GM15510 (cell line): ENCODE measurements around the gene SCN1B.

Experiments
- POLR2A ChIP-seq: IDR thresholded peaks from 3 replicates; pipeline ENCODE4 v1.6.1; 2011; ENCODE audit warnings: borderline replicate concordance; ENCODE audit not compliant: insufficient read length; ENCODE audit errors: extremely low read depth

SCN1B gene

DNA sequence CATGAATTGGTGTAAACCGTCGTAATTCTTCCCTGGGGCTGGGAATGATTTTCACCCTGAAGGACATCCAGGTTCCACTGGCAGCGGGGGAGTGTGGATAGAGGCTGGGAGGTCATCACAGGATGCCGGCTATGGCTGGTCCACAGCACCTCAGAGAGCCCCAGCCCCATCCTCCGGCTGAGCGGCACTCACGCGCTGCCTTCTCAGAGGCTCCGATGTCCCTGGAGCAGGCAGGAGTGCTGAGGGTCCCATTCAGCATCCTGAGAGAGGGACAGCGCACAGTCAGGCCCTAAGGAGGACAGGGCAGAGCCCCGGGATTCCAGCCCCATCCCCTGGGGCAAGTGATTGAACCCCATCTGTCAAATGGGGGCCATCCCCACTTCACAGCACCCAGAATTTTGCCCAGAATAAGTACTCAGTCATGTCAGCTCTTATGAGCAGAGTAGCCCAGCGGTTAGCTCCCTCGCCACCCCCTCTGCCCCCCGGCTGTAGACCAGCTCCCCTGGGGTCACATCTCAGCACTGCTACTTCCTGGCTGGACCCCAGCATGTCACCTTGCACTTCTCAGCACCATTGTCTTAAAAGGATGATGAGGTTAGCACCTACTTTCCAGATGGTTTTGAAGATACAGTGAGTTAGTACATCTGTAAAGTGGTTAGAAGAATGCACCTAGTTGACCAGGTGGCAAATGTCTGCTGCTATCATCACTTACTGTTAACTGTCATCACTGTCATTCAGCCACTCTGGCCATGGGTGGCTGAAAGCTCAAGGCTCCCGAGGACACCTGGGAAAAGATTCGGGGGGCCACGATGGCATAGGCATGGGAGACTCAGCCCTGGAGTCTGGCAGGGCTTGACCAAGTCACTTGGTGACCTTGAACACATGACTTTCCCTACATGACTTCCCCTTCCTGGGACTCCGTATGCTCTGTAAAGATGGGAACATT lies 18.3 kb upstream of the SCN1B start:
- no peak for TF ChIP-seq POLR2A

DNA sequence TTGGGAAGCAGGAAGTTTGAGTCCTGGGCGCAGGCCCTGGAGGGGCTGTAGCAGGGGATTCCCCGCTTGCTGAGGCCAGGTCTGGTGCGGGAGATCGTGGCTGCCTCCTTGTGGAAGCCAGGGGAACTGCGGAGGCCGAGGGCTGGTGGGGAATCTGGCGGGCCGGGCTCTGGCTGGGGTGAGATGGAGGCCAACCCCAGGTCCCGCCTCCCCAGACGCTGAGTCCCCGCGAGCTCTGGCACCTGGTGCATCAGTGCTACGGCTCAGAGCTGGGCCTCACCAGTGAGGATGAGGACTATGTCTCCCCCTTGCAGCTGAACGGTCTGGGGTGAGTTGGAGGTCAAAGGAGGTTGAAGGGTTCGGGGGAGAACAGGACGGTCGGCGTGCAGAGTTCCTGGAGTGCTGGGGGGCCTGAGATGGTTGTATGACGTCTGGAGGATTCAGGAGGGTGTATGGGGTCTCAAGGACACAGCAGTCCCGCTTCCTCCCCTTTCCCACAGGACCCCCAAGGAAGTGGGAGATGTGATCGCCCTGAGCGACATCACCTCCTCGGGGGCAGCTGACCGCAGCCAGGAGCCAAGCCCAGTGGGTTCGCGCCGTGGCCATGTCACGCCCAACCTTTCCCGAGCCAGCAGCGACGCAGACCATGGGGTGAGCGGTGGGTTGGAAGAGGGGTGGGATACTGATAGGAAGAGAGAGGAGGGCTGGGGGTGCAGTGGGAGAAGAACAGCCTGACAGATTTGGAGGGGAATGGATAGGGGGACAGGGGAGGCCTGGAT lies 17.0 kb upstream of the SCN1B start:
- no peak for TF ChIP-seq POLR2A

DNA sequence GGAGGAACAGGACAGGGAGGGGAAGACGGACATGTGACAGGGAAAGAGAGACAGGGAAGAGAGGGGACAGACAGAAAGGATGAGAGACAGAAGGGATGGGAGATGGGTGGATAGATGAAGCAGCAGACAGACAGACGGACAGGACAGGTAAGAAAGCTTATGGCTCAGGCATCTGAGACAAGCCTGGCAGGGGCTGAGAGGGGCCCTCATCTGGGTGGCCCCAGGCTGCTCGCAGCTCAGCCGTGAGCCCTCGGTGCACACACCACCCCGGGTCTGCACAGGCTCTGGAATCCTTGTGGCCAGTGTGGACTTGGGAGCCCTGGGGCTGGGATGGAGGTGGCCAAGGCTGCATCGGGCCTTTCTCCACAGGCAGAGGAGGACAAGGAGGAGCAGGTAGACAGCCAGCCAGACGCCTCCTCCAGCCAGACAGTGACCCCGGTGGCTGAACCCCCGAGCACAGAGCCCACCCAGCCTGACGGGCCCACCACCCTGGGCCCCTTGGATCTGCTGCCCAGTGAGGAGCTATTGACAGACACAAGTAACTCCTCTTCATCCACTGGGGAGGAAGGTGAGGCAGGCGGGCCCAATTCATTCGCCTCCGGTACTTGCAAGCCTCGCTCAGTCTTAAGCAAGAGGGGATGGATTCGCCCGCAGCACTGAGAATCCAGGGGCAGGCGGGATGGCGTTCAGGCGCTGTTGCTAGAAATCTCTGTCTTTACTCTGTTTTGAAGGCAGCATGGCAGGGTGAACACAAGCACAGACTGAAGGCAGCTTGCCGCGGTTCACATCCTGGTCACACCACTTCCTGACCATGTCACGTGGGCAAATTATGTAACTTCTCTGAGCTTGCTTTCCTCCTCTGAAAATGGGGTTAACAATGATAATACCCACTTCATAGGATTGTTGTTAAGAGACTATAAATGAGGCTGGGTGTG lies 16.2 kb upstream of the SCN1B start:
- TF ChIP-seq POLR2A, result no peak

- no peak for TF ChIP-seq POLR2A
Observed at GRCh38 chr19:35015270-35015953, 14.9 kb upstream of the SCN1B start.

DNA sequence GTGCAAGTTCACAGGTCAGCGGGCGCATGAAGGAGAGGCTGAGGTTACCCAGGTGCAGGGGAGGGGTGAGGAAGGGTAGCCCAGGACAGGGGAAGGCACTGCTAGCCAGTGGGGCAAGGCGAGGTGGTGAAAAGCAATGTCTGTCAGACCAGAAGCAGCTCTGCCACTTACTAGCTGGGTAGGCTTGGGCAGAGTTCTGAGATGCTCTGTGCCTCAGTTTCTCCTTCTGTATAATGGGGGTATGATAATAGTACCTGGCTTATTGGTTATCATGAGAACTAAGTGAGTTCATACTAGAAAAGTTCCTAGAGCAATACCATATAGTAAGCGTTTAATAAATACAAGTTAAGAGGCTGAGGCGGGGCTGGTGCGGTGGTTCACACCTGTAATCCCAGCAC lies 14.3 kb upstream of the SCN1B start:
- TF ChIP-seq POLR2A, result no peak

GRCh38 chr19:35017507-35017906 lies 12.8 kb upstream of the SCN1B start:
- no peak for TF ChIP-seq POLR2A

DNA sequence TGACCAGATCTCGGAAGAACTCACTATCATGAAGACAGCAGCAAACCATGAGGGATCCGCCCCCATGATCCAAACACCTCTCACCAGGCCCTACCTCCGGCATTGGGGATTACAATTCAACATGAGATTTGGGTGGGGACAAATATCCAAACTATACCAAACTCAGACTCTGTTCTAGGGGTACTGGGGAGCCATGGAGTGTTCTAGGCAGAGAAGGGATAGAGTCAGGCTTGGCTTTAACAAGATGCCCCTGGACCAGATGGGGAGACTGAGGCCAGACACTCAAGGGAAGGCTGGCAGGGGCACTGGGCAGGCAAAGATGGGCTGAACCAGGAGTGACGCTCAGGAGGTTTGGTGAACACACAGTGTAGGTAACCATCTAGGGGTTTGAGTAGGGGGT lies 11.9 kb upstream of the SCN1B start:
- no peak for TF ChIP-seq POLR2A

DNA sequence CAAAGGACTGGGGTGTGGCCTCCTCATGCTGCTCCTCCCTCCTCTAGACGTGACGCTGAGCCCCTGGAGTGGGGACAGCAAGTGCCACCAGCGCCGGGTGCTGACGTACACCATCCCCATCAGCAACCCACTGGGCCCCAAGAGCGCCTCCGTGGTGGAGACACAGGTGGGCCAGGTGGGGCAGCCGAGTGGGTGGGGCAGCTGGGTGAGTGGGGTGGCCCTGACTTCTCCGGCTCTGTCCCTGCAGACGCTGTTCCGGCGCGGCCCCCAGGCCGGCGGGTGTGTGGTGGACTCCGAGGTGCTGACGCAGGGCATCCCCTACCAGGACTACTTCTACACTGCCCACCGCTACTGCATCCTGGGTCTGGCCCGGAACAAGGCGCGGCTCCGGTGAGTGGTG lies 11.1 kb upstream of the SCN1B start:
- no peak for TF ChIP-seq POLR2A

GRCh38 chr19:35021016-35021415 lies 9.3 kb upstream of the SCN1B start:
- TF ChIP-seq POLR2A, result no peak

- no peak for TF ChIP-seq POLR2A
Observed at GRCh38 chr19:35021596-35021995, 8.7 kb upstream of the SCN1B start.

DNA sequence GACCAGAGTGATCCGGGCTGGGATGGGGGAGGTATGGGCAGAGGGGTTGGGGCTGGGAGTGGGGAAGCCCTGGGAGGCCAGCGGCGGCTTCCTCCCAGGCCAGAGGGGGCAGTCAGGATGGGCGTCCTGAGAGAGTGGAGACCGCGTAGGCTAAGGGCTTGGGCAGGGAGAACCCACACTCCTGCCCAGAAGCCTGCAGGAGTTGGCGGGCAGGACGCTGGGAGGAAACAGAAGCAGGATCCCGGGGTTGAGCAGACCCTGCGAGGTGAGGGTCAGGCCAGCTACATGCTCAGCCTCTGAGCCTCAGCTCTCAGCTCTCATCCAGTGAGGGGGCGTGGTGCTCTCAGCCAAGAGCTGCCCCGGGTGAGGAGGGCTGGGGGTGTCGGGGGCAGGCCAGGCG lies 7.8 kb upstream of the SCN1B start:
- no peak for TF ChIP-seq POLR2A

DNA sequence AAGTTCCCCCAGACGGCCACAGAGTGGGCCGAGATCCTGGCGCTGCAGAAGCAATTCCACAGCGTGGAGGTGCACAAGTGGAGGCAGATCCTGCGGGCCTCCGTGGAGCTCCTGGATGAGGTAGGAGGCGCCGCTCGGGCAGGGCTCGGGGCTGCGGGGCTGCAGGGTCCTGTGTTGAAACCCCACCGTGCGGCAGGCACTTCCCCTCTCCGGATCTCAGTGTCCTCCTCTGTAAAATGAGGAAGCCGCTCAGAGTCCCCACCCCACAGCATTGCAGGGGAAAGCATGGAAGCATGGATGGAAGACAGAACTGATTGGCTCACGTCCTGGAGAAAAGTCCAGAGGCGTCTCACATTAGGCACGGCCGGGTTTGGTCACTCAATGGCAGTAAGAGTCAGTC lies 6.8 kb upstream of the SCN1B start:
- no peak for TF ChIP-seq POLR2A

- TF ChIP-seq POLR2A, result no peak
Observed at GRCh38 chr19:35024095-35024494, 6.2 kb upstream of the SCN1B start.

GRCh38 chr19:35025969-35026368 lies 4.3 kb upstream of the SCN1B start:
- no peak for TF ChIP-seq POLR2A
